Skeletal muscle satellite cell (primary cell): ENCODE results near the gene PAX9.
"Not testable (repeated sequence)": the region's sequence is repeated elsewhere in the genome, so short reads cannot be mapped to it uniquely, and the experiment has no call there.

Experiments
- H3K27me3 ChIP-seq: 2 replicates; pipeline ENCODE4 v1.7.0; 2013; ENCODE audit warnings: low read length; ENCODE audit not compliant: control insufficient read depth, insufficient read depth
- H3K36me3 ChIP-seq: 2 replicates; pipeline ENCODE4 v1.7.0; 2013; ENCODE audit warnings: mild to moderate bottlenecking, control low read depth, low read length; ENCODE audit not compliant: insufficient read depth
- H3K4me1 ChIP-seq: 2 replicates; pipeline ENCODE4 v1.7.0; 2013; ENCODE audit warnings: low read length; ENCODE audit not compliant: control insufficient read depth, insufficient read depth
- H3K4me2 ChIP-seq: 2 replicates; pipeline ENCODE4 v1.7.0; 2013; ENCODE audit warnings: mild to moderate bottlenecking, low read length
- H3K4me3 ChIP-seq: 2 replicates; pipeline ENCODE4 v1.7.0; 2013; ENCODE audit warnings: low read length
- H3K9ac ChIP-seq: 2 replicates; pipeline ENCODE4 v1.7.0; 2013; ENCODE audit warnings: mild to moderate bottlenecking, low read depth, low read length, moderate library complexity
- H3K9me3 ChIP-seq: replicated peaks from 2 replicates; pipeline ENCODE4 v1.7.0; 2013; ENCODE audit warnings: mild to moderate bottlenecking, control low read depth, low read length

PAX9 gene

DNA sequence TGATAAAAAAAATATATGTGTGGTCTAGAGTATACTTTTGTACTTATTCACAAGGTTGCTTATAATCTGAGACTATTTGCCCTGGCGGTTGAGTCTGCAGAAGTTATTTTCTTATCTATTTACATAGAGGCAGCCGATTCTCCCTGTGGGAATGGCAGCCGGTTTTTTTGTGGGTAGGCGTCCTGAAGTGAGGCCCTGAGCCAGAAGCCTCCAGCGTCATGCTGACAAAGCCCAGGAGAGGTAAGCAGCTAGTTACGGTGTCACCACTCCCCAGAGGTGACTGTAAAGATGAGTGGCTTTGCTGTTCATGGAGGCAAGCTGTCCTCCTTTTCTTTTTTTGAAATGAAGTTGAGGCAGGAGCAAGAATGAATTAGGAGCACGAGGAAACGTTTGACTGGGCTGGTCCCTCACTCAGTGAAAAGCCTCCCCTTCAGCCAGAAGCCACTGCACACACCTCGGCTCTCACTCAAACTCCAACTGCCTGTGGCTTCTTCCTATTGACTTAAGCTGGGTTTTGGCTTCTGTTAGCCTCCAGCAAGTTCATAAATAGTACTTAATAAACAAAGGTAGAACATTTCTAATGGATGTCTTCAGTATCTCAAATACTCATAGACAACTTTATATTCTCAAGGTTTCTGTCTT is 21.5 kb downstream of the PAX9 start:
- Histone ChIP-seq H3K27me3 (no peaks in the 10 kb centered on the region), H3K4me2 (no peak overlapping the region), H3K4me1 (no peaks in the 10 kb centered on the region), H3K36me3 (no peaks in the 10 kb centered on the region), H3K9me3 (no peaks in the 10 kb centered on the region), H3K4me3 (no peak overlapping the region), H3K9ac (no peak overlapping the region)

DNA sequence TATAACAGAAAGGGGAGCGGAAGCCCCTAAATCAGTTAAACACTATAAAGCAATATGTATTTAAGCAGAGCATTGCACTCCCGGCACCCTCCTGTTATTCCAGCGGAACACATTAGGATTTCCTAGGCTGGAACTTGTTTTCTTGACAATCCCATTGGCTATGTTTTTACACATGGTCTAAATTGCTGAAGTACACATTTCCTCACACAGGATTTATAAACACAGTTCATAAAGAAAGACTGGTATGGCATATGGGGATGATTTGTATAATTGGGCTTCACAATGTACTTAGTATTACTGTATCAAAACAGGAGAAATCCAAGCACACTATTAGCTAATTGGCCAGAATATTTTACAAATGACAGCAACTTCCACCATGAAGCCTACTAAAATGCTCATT is 23.3 kb downstream of the PAX9 start:
- Histone ChIP-seq H3K4me3 (no peak overlapping the region), H3K4me2 (no peak overlapping the region), H3K27me3 (no peaks in the 10 kb centered on the region), H3K9me3 (no peaks in the 10 kb centered on the region), H3K36me3 (no peaks in the 10 kb centered on the region), H3K9ac (no peak overlapping the region), H3K4me1 (no peaks in the 10 kb centered on the region)

GRCh38 chr14:36690311-36691040 is 28.8 kb downstream of the PAX9 start:
- Histone ChIP-seq H3K4me2 (no peak overlapping the region), H3K27me3 (no peaks in the 10 kb centered on the region), H3K4me1 (peaks cover 9% of the 10 kb centered on the region), H3K4me3 (no peak overlapping the region), H3K9me3 (no peaks in the 10 kb centered on the region), H3K36me3 (no peaks in the 10 kb centered on the region), H3K9ac (no peak overlapping the region)

DNA sequence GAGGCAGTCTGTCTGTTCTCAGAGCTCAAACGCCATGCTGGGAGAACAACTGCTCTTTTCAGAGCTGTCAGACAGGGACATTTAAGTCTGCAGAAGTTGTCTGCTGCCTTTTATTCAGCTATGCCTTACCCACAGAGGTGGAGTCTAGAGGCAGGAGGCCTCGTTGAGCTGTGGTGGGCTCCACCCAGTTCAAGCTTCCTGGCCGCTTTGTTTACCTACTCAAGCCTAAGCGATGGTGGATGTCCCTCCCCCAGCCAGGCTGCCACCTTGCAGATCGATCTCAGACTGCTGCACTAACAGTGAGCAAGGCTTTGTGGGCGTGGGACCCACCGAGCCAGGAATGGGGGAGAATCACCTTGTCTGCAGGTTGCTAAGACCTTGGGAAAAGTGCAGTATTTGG is 37.8 kb downstream of the PAX9 start:
- not testable (repeated sequence) for H3K4me1 ChIP-seq, H3K9ac ChIP-seq, H3K27me3 ChIP-seq, H3K4me2 ChIP-seq, H3K36me3 ChIP-seq, H3K4me3 ChIP-seq, H3K9me3 ChIP-seq

GRCh38 chr14:36700651-36701050 is 39.0 kb downstream of the PAX9 start:
- H3K27me3 ChIP-seq, result peaks cover 3% of the 10 kb centered on the region
- H3K4me1 ChIP-seq, result no peaks in the 10 kb centered on the region
- H3K9me3 ChIP-seq, result no peaks in the 10 kb centered on the region
- no peak overlapping the region for H3K9ac ChIP-seq
- no peak overlapping the region for H3K4me3 ChIP-seq
- no peaks in the 10 kb centered on the region for H3K36me3 ChIP-seq
- no peak overlapping the region for H3K4me2 ChIP-seq

DNA sequence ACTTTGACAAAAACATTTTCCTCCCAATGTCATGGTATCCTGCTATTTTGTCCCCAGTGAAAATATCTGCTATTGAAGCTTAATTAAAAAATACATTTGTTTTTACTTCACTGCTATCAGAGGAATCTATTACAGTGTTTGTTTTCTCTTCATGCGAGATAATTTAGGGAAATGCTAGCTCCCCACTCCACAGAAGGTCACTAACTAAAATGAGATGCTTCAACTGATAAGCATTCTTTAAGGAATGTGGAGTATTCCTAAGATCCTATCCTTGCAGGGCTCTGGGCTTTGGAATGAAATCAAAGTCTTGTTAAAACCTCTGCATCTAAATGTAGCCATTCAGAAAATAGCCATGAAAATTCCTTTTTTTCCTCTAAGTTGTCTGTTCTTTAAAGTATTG is 39.5 kb downstream of the PAX9 start:
- Histone ChIP-seq H3K4me3 (no peak overlapping the region), H3K9ac (no peak overlapping the region), H3K9me3 (no peaks in the 10 kb centered on the region), H3K27me3 (peaks cover 3% of the 10 kb centered on the region), H3K36me3 (no peaks in the 10 kb centered on the region), H3K4me1 (no peaks in the 10 kb centered on the region), H3K4me2 (no peak overlapping the region)

GRCh38 chr14:36702474-36702873 is 40.8 kb downstream of the PAX9 start:
- Histone ChIP-seq H3K36me3 (no peaks in the 10 kb centered on the region), H3K4me2 (no peak overlapping the region), H3K4me1 (no peaks in the 10 kb centered on the region), H3K9me3 (no peaks in the 10 kb centered on the region), H3K4me3 (no peak overlapping the region), H3K9ac (no peak overlapping the region), H3K27me3 (peaks cover 6% of the 10 kb centered on the region)

DNA sequence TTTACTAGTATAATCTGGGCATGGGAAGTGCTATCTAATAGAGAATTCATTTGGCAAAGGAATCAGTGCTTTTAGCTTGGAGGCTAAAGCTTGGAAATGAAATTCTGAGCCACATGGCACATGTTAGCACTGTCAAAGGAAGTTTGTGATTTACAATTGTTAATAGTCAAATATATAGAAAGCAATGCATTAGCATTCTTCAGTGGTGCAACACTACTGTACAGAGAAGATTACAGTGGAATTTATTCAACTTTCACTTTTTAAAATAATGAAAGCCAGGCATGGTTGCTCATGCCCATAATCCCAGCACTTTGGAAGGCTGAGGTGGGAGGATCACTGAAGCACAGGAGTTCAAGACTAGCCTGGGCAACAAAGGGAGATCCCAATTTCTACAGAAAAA is 45.9 kb downstream of the PAX9 start:
- H3K27me3 ChIP-seq, result peaks cover 22% of the 10 kb centered on the region
- no peak overlapping the region for H3K9ac ChIP-seq
- H3K9me3 ChIP-seq, result no peaks in the 10 kb centered on the region
- H3K4me1 ChIP-seq, result no peaks in the 10 kb centered on the region
- no peak overlapping the region for H3K4me3 ChIP-seq
- no peaks in the 10 kb centered on the region for H3K36me3 ChIP-seq
- H3K4me2 ChIP-seq, result no peak overlapping the region

DNA sequence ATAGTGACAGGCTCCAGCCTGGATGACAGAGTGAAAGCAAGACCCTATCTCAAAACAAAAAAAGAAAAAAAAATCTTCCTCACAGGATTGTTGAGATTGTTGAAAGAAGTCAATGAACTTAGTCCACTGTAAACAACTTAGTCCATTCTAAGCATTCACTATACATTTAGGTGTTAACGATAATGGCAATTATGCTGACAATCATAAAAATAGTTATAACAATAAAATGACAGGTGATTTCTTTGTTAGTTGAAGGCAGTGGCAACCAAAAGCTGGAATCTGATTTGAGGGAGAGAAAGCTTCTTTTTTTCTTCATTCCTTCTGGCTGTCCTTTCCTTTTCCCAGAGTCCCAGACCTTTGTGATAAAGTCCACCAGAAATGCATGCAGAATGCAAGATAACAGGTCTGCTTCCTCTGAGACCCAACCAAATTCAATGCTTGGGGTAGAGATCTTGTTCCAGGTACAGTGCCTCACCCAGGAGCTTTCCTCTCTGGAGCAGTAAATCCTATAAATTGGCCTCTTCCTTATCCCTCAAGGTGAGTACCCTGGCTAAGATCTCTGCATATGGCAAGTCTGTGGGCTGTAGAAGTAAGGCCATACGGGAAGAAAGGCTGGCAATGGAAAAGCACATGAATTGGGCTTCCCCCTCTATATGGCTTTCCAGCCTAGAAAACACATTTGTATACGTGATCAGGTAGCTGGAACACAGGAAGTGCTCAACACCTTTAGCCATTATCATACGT is 52.5 kb downstream of the PAX9 start:
- Histone ChIP-seq H3K9ac (no peak overlapping the region), H3K36me3 (no peaks in the 10 kb centered on the region), H3K27me3 (peaks cover 25% of the 10 kb centered on the region), H3K4me3 (no peak overlapping the region), H3K9me3 (no peaks in the 10 kb centered on the region), H3K4me1 (no peaks in the 10 kb centered on the region), H3K4me2 (no peak overlapping the region)

GRCh38 chr14:36716614-36717184 is 55.0 kb downstream of the PAX9 start:
- Histone ChIP-seq H3K27me3 (peaks cover 22% of the 10 kb centered on the region), H3K9me3 (no peaks in the 10 kb centered on the region), H3K4me2 (no peak overlapping the region), H3K9ac (no peak overlapping the region), H3K36me3 (no peaks in the 10 kb centered on the region), H3K4me3 (no peak overlapping the region), H3K4me1 (no peaks in the 10 kb centered on the region)

DNA sequence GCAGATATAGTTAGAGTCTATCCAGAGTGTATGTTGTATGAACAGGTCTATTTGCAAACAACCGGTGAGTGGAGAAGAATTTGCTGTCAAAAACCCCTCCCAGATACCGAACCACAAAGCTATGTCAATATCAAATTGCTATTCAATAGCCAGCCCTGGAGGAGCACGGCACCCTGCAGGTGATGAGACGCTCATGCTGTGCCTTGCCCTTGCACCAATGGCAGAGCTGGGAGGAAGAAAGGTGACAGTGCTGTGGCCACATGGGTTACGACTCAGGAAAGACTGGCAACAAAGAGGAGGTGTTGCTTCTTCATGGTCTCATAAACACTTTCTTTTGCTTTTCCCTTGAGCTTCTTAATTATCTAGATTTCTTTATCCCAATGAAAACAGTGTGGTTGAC is 55.7 kb downstream of the PAX9 start:
- H3K9ac ChIP-seq, result no peak overlapping the region

More for the DNA sequence above, 55.7 kb downstream of the PAX9 start:
- no peak overlapping the region for H3K4me2 ChIP-seq
- H3K4me1 ChIP-seq, result no peaks in the 10 kb centered on the region
- no peaks in the 10 kb centered on the region for H3K36me3 ChIP-seq
- no peaks in the 10 kb centered on the region for H3K9me3 ChIP-seq
- no peak overlapping the region for H3K4me3 ChIP-seq
- H3K27me3 ChIP-seq, result peaks cover 15% of the 10 kb centered on the region
